Endothelial cell (in vitro differentiated cells): ENCODE data around the gene BEND5. TPM values are rescaled to one million over a fixed set of nuclear protein-coding genes. Genes with fewer than 3 reads are reported as not detected.

Experiments
- DNase-seq: peaks from one replicate; pipeline ENCODE4 v3.0.0; 2021; ENCODE audit warnings: low spot score
- H3K27ac Mint-ChIP-seq: one replicate; pipeline ENCODE4 v1.8.0; 2021; ENCODE audit warnings: mixed read lengths, inconsistent platforms; ENCODE audit not compliant: unreplicated experiment
- H3K27me3 Mint-ChIP-seq: one replicate; pipeline ENCODE4 v1.8.0; 2021; ENCODE audit warnings: mild to moderate bottlenecking, moderate library complexity, mixed read lengths, inconsistent platforms; ENCODE audit not compliant: unreplicated experiment
- H3K36me3 Mint-ChIP-seq: one replicate; pipeline ENCODE4 v1.8.0; 2021; ENCODE audit warnings: mild to moderate bottlenecking, low read depth, mixed read lengths, inconsistent platforms; ENCODE audit not compliant: unreplicated experiment
- H3K4me1 Mint-ChIP-seq: one replicate; pipeline ENCODE4 v1.8.0; 2021; ENCODE audit warnings: mild to moderate bottlenecking, mixed read lengths, inconsistent platforms; ENCODE audit not compliant: unreplicated experiment
- H3K4me3 Mint-ChIP-seq: one replicate; pipeline ENCODE4 v1.8.0; 2021; ENCODE audit warnings: mild to moderate bottlenecking, mixed read lengths, inconsistent platforms; ENCODE audit not compliant: unreplicated experiment
- H3K9me3 Mint-ChIP-seq: one replicate; pipeline ENCODE4 v1.8.0; 2021; ENCODE audit warnings: mixed read lengths, inconsistent platforms; ENCODE audit not compliant: unreplicated experiment
- total RNA-seq: library from RNA; stranded (reverse); fragmentation: NEBNext Ultra II Directional; extraction: Animal tissue kit (Norgen Biotek cat#: 25700); gene quantifications from one replicate; pipeline ENCODE4 v1.2.1, GENCODE V29; 2021; ENCODE audit not compliant: unreplicated experiment
- TF ChIP-seq, protein P1 (sequence below): fragments of 200-600 bp; sonication (generic); IDR thresholded peaks from one replicate; pipeline ENCODE4 v1.5.0; 2021; ENCODE audit warnings: antibody characterized with exemption; ENCODE audit not compliant: unreplicated experiment

BEND5 gene
- total RNA-seq, 1 donor from 2014 or later: 9.1 TPM

DNA sequence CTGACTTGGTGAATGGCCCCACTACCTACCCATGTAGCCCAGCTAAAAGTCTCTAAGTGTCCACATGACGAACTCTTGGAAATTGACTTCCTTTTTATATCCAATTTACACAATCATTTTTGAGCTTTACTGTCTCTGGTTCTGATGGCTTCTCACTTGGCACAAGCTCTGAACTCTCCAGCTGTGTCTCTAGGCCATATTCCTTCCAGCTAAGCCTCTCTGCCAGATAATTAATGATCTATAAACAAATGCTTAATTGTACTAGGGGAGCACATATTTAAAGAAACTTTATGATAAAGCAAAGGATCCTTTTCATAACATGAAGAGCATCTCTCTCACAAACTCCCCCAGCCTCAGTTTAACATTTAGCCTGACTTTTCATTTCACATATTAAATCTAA, 16.3 kb upstream of the BEND5 start:
- no peak for DNase-seq
- Mint-ChIP-seq H3K4me3 (no peak overlapping the region), H3K27ac (no peak overlapping the region), H3K4me1 (no peaks in the 10 kb centered on the region), H3K36me3 (no peaks in the 10 kb centered on the region), H3K9me3 (no peaks in the 10 kb centered on the region), H3K27me3 (no peaks in the 10 kb centered on the region)
- TF ChIP-seq, protein P1, sequence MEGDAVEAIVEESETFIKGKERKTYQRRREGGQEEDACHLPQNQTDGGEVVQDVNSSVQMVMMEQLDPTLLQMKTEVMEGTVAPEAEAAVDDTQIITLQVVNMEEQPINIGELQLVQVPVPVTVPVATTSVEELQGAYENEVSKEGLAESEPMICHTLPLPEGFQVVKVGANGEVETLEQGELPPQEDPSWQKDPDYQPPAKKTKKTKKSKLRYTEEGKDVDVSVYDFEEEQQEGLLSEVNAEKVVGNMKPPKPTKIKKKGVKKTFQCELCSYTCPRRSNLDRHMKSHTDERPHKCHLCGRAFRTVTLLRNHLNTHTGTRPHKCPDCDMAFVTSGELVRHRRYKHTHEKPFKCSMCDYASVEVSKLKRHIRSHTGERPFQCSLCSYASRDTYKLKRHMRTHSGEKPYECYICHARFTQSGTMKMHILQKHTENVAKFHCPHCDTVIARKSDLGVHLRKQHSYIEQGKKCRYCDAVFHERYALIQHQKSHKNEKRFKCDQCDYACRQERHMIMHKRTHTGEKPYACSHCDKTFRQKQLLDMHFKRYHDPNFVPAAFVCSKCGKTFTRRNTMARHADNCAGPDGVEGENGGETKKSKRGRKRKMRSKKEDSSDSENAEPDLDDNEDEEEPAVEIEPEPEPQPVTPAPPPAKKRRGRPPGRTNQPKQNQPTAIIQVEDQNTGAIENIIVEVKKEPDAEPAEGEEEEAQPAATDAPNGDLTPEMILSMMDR: no peak

DNA sequence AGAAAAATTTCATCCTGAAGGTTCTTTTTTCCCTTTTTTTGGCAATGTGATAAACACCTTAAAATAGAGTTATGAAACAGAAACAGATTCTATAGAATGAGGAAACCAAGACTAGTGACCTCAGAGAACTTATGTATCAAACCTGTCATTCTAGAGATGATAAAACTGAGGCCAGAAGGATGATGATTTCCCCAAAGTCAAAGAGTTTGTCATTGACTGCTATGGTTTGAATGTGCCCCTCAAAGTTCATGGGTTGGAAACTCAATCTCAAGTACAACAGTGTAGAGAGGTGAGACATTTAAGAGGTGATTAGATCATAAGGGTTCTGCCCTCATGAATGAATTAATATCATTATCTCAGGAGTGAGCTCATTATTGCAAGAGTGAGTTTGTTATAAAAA, 13.7 kb upstream of the BEND5 start:
- Mint-ChIP-seq H3K36me3 (no peaks in the 10 kb centered on the region), H3K4me3 (no peak overlapping the region), H3K27ac (no peak overlapping the region), H3K4me1 (no peaks in the 10 kb centered on the region), H3K27me3 (no peaks in the 10 kb centered on the region), H3K9me3 (no peaks in the 10 kb centered on the region)
- TF ChIP-seq, protein P1: no peak
- no peak for DNase-seq

DNA sequence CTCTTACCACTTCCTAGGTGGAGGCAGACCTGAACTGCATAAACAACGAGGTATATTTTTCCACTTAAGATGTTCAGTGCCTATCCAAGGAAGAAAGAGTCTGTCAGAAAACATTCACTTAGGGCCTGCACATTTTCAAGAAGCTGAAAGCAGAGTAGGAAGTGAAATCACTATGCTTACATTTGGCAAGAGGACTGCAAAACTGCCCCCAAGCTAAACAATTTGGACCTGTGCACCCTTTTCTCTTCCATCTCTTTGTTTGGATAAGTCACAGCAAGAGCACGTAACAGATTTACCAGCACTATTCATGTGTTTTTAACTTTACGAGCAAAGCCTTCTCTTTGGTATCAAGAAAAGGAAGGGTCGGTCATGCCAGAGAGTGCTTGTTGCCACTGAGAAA, 13.2 kb upstream of the BEND5 start:
- TF ChIP-seq, protein P1: no peak

DNA sequence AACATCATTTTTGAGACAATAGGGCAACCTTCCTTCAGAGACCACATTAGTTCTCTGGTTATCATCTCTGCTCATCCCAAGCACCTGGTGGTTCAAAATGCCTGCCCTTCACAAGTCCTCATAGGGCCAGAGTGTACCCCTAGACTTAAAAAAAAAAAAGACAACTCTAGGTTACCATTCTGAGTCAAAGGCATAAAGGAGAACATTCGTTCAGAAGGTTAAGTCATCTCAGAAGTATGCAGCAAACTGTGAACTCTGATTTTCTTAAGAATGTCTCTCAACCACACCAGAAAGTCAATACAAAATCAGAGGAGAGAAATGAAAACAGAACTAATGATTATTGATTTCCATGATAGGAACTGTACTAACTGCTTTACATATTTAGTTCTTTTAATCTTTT, 9.2 kb upstream of the BEND5 start:
- Mint-ChIP-seq H3K4me3 (no peak overlapping the region), H3K36me3 (no peaks in the 10 kb centered on the region), H3K27ac (no peak overlapping the region), H3K4me1 (no peaks in the 10 kb centered on the region), H3K9me3 (no peaks in the 10 kb centered on the region), H3K27me3 (no peaks in the 10 kb centered on the region)
- TF ChIP-seq, protein P1: no peak
- no peak for DNase-seq

More for the DNA sequence above, 13.2 kb upstream of the BEND5 start:
- DNase-seq: no peak
- Mint-ChIP-seq H3K36me3 (no peaks in the 10 kb centered on the region), H3K27ac (no peak overlapping the region), H3K27me3 (no peaks in the 10 kb centered on the region), H3K4me1 (no peaks in the 10 kb centered on the region), H3K4me3 (no peak overlapping the region), H3K9me3 (no peaks in the 10 kb centered on the region)

DNA sequence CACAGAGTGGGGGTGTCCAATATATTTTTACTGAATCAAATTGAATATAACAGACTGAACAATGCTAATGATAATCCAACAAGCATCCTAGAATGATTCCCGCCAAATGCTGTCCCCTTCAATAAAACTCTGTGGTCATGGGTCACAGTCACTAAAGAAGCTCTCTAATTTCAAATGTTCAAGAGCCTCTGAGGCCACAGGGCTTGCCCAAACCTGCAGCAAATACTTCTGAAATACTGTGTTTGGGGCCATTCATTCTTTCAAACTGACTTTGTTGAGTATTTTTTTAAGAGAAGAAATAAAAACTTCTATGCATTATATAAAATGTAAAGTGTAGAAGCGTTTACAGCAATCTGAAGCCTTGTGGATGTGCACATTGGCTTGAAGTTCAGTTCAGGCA, 7.6 kb upstream of the BEND5 start:
- H3K4me3 Mint-ChIP-seq: no peak overlapping the region
- H3K9me3 Mint-ChIP-seq: no peaks in the 10 kb centered on the region
- H3K27ac Mint-ChIP-seq: no peak overlapping the region
- TF ChIP-seq, protein P1: no peak
- H3K4me1 Mint-ChIP-seq: no peaks in the 10 kb centered on the region
- no peaks in the 10 kb centered on the region for H3K36me3 Mint-ChIP-seq
- H3K27me3 Mint-ChIP-seq: no peaks in the 10 kb centered on the region
- no peak for DNase-seq
